HG02759 (cell line): Measurements from ENCODE around the gene N4BP3.
"Not testable (repeated sequence)": the region's sequence is repeated elsewhere in the genome, so short reads cannot be mapped to it uniquely, and the experiment has no call there.

ENCODE experiments used
- ATAC-seq: cut with Tn5 transposase; IDR thresholded peaks from one replicate; pipeline ENCODE4 v1.9.1; 2021; ENCODE audit warnings: mild to moderate bottlenecking, moderate library complexity; ENCODE audit not compliant: unreplicated experiment

The N4BP3 gene

GRCh38 chr5:178113141-178113787 lies at the start of gene N4BP3:
TSS of gene N4BP3 (plus strand) at chr5:178113532. CDS start at chr5:178119584, 6,052 bp downstream.
- ATAC-seq, result peak; percentile 66

- ATAC-seq, result no peak
Measured at GRCh38 chr5:178067755-178068154, 45.6 kb upstream of the N4BP3 start.

- ATAC-seq, result no peak
Measured at GRCh38 chr5:178068293-178068692, 45.0 kb upstream of the N4BP3 start.

GRCh38 chr5:178069909-178070308 lies 43.4 kb upstream of the N4BP3 start:
- no peak for ATAC-seq

- ATAC-seq, result no peak
Measured at GRCh38 chr5:178071108-178071507, 42.2 kb upstream of the N4BP3 start.

GRCh38 chr5:178072749-178073148 lies 40.6 kb upstream of the N4BP3 start:
- no peak for ATAC-seq

GRCh38 chr5:178074266-178074952 lies 38.9 kb upstream of the N4BP3 start:
- no peak for ATAC-seq

GRCh38 chr5:178076965-178077364 lies 36.4 kb upstream of the N4BP3 start:
- not testable (repeated sequence) for ATAC-seq

- no peak for ATAC-seq
Measured at GRCh38 chr5:178077751-178078150, 35.6 kb upstream of the N4BP3 start.

GRCh38 chr5:178078197-178079010 lies 34.9 kb upstream of the N4BP3 start:
- ATAC-seq, result no peak

GRCh38 chr5:178080056-178080455 lies 33.3 kb upstream of the N4BP3 start:
- no peak for ATAC-seq

GRCh38 chr5:178080618-178081410 lies 32.5 kb upstream of the N4BP3 start:
- no peak for ATAC-seq

- ATAC-seq, result no peak
Measured at GRCh38 chr5:178081571-178082243, 31.6 kb upstream of the N4BP3 start.

- ATAC-seq, result no peak
Measured at GRCh38 chr5:178083922-178084321, 29.4 kb upstream of the N4BP3 start.

- ATAC-seq, result no peak
Measured at GRCh38 chr5:178085316-178085715, 28.0 kb upstream of the N4BP3 start.

- no peak for ATAC-seq
Measured at GRCh38 chr5:178086266-178086665, 27.1 kb upstream of the N4BP3 start.

- ATAC-seq, result not testable (repeated sequence)
Measured at GRCh38 chr5:178087199-178087598, 26.1 kb upstream of the N4BP3 start.

- ATAC-seq, result no peak
Measured at GRCh38 chr5:178090856-178091255, 22.5 kb upstream of the N4BP3 start.

GRCh38 chr5:178093134-178093533 lies 20.2 kb upstream of the N4BP3 start:
- ATAC-seq, result no peak

- no peak for ATAC-seq
Measured at GRCh38 chr5:178094345-178094744, 19.0 kb upstream of the N4BP3 start.
